H9 (cell line): Measurements from ENCODE around the gene ANKRD44. TPM values are rescaled to one million over a fixed set of nuclear protein-coding genes. Genes with fewer than 3 reads are reported as not detected.

ENCODE experiments used
- DNase-seq: peaks from one replicate; pipeline ENCODE4 v3.0.0-alpha.2; 2017
- H2AFZ ChIP-seq: one replicate; pipeline ENCODE4 v1.6.1; 2013; ENCODE audit warnings: mild to moderate bottlenecking, low read length, control low read depth, moderate library complexity
- H2AK5ac ChIP-seq: 2 replicates; pipeline ENCODE4 v1.6.1; 2013; ENCODE audit warnings: low read length, control low read depth, mixed read lengths; ENCODE audit not compliant: insufficient read length
- H2BK120ac ChIP-seq: one replicate; pipeline ENCODE4 v1.6.1; 2013; ENCODE audit warnings: low read depth, mild to moderate bottlenecking, low read length, control low read depth, inconsistent platforms; ENCODE audit not compliant: poor library complexity, severe bottlenecking
- H2BK12ac ChIP-seq: 2 replicates; pipeline ENCODE4 v1.6.1; 2013; ENCODE audit warnings: low read length, control low read depth, mixed read lengths, low read depth; ENCODE audit not compliant: insufficient read length
- H2BK15ac ChIP-seq: 2 replicates; pipeline ENCODE4 v1.6.1; 2013; ENCODE audit warnings: low read depth, low read length, control low read depth
- H2BK20ac ChIP-seq: one replicate; pipeline ENCODE4 v1.6.1; 2013; ENCODE audit warnings: low read depth, mild to moderate bottlenecking, low read length, control low read depth, inconsistent platforms; ENCODE audit not compliant: poor library complexity, severe bottlenecking
- H2BK5ac ChIP-seq: 2 replicates; pipeline ENCODE4 v1.6.1; 2013; ENCODE audit warnings: low read length, control low read depth, mixed read lengths; ENCODE audit not compliant: insufficient read length
- H3K14ac ChIP-seq: 2 replicates; pipeline ENCODE4 v1.6.1; 2013; ENCODE audit warnings: low read length, control low read depth; ENCODE audit not compliant: insufficient read depth
- H3K18ac ChIP-seq: 2 replicates; pipeline ENCODE4 v1.6.1; 2013; ENCODE audit warnings: low read depth, mild to moderate bottlenecking, mixed read lengths, low read length, control low read depth; ENCODE audit not compliant: insufficient read length
- H3K23ac ChIP-seq: 2 replicates; pipeline ENCODE4 v1.6.1; 2013; ENCODE audit warnings: low read length, control low read depth, mixed read lengths, low read depth; ENCODE audit not compliant: insufficient read length
- H3K23me2 ChIP-seq: 2 replicates; pipeline ENCODE4 v1.6.1; 2013; ENCODE audit warnings: low read depth, mild to moderate bottlenecking, mixed read lengths, low read length, control low read depth; ENCODE audit not compliant: insufficient read length, poor library complexity, severe bottlenecking
- H3K27ac ChIP-seq: 2 replicates; pipeline ENCODE4 v1.5.1; 2013; ENCODE audit warnings: low read length, control low read depth, mixed read lengths, low read depth; ENCODE audit not compliant: insufficient read length
- H3K27me3 ChIP-seq: 2 replicates; pipeline ENCODE4 v1.6.1; 2013; ENCODE audit warnings: low read length, control low read depth, inconsistent platforms; ENCODE audit not compliant: insufficient read depth
- H3K4ac ChIP-seq: 2 replicates; pipeline ENCODE4 v1.6.1; 2013; ENCODE audit warnings: low read depth, mild to moderate bottlenecking, control low read depth, inconsistent platforms, low read length, moderate library complexity
- H3K4me1 ChIP-seq: 2 replicates; pipeline ENCODE4 v1.6.1; 2013; ENCODE audit warnings: low read length, control low read depth, inconsistent platforms; ENCODE audit not compliant: insufficient read depth
- H3K4me2 ChIP-seq: 2 replicates; pipeline ENCODE4 v1.6.1; 2013; ENCODE audit warnings: low read length, control low read depth, mixed read lengths; ENCODE audit not compliant: insufficient read length, insufficient read depth
- H3K56ac ChIP-seq: 2 replicates; pipeline ENCODE4 v1.6.1; 2013; ENCODE audit warnings: low read depth, mild to moderate bottlenecking, mixed read lengths, low read length, control low read depth; ENCODE audit not compliant: insufficient read length
- H3K79me1 ChIP-seq: 2 replicates; pipeline ENCODE4 v1.6.1; 2013; ENCODE audit warnings: low read depth, mild to moderate bottlenecking, moderate library complexity, low read length, control low read depth, inconsistent platforms; ENCODE audit not compliant: insufficient read depth, poor library complexity, severe bottlenecking
- H3K79me2 ChIP-seq: 2 replicates; pipeline ENCODE4 v1.6.1; 2013; ENCODE audit warnings: low read length, control low read depth, inconsistent platforms; ENCODE audit not compliant: insufficient read depth
- H3K9ac ChIP-seq: 2 replicates; pipeline ENCODE4 v1.6.1; 2013; ENCODE audit warnings: low read length, control low read depth, mixed read lengths; ENCODE audit not compliant: insufficient read length; ENCODE audit errors: extremely low read depth
- H3K9me3 ChIP-seq: one replicate; pipeline ENCODE4 v1.6.1; 2013; ENCODE audit warnings: low read depth, low read length, inconsistent platforms; ENCODE audit not compliant: control insufficient read depth
- H3T11ph ChIP-seq: one replicate; pipeline ENCODE4 v1.6.1; 2013; ENCODE audit warnings: mild to moderate bottlenecking, low read length, control low read depth, inconsistent platforms
- H4K20me1 ChIP-seq: one replicate; pipeline ENCODE4 v1.6.1; 2013; ENCODE audit not compliant: control insufficient read depth, insufficient read length, insufficient read depth
- H4K5ac ChIP-seq: 2 replicates; pipeline ENCODE4 v1.6.1; 2013; ENCODE audit warnings: low read depth, mild to moderate bottlenecking, mixed read lengths, low read length, control low read depth; ENCODE audit not compliant: insufficient read length
- H4K8ac ChIP-seq: replicated peaks from 2 replicates; pipeline ENCODE4 v1.6.1; 2013; ENCODE audit warnings: low read length, control low read depth, mixed read lengths, low read depth; ENCODE audit not compliant: insufficient read length
- H4K91ac ChIP-seq: 2 replicates; pipeline ENCODE4 v1.6.1; 2013; ENCODE audit warnings: low read depth, mild to moderate bottlenecking, moderate library complexity, mixed read lengths, low read length, control low read depth; ENCODE audit not compliant: insufficient read length
- H3K27ac Mint-ChIP-seq, 3 experiments: 2 replicates in 2 of 3; 3 replicates in 1 of 3; pipeline ENCODE4 v1.8.0; 2020 to 2021; ENCODE audit warnings: mixed read lengths in 3 of 3, mild to moderate bottlenecking in 1 of 3, moderate library complexity in 1 of 3
- H3K27me3 Mint-ChIP-seq: 2 replicates; pipeline ENCODE4 v1.8.0; 2021; ENCODE audit warnings: low read depth, mild to moderate bottlenecking, moderate library complexity, mixed read lengths
- H3K36me3 Mint-ChIP-seq, 3 experiments: 2 replicates in 2 of 3; 3 replicates in 1 of 3; pipeline ENCODE4 v1.8.0; 2020 to 2021; ENCODE audit warnings: low read depth in 3 of 3, mixed read lengths in 3 of 3; ENCODE audit not compliant: insufficient read depth in 1 of 3
- H3K4me1 Mint-ChIP-seq, 2 experiments: 2 replicates each; pipeline ENCODE4 v1.8.0; 2020; ENCODE audit warnings: mixed read lengths in 2 of 2
- H3K4me3 Mint-ChIP-seq, 2 experiments: 2 replicates in 1 of 2; 3 replicates in 1 of 2; pipeline ENCODE4 v1.8.0; 2020 to 2021; ENCODE audit warnings: mild to moderate bottlenecking in 2 of 2, mixed read lengths in 2 of 2, moderate library complexity in 1 of 2
- H3K9me3 Mint-ChIP-seq, 2 experiments: 2 replicates in 1 of 2; 3 replicates in 1 of 2; pipeline ENCODE4 v1.8.0; 2020; ENCODE audit warnings: mild to moderate bottlenecking in 2 of 2, mixed read lengths in 2 of 2, moderate library complexity in 1 of 2
- WGBS: extraction: QIAGEN DNeasy Blood & Tissue Kit; methylation state at CpG from one replicate; pipeline ENCODE4 v1.1.7; 2013; ENCODE audit warnings: missing lambda C conversion rate, low lambda C conversion rate, mixed read lengths; ENCODE audit not compliant: insufficient read length; ENCODE audit errors: extremely low coverage; 5-methylcytosine and 5-hydroxymethylcytosine counted together
- long read RNA-seq: library from polyadenylated mRNA; unstranded; transcript quantifications from one replicate; pipeline ENCODE4 v2.0.0, GENCODE V29; 2020
- total RNA-seq: library from RNA; stranded (reverse); gene quantifications from 2 replicates; pipeline ENCODE4 v1.2.1, GENCODE V29; 2021
- TF ChIP-seq, protein P1 (sequence below): fragments of 200-600 bp; sonication (generic); conservative IDR thresholded peaks from 3 replicates; pipeline ENCODE4 v1.8.0; 2021; ENCODE audit warnings: antibody characterized with exemption, mild to moderate bottlenecking

The ANKRD44 gene
- 1.8 and 1.9 TPM in 2 replicates for total RNA-seq
- long read RNA-seq, partial matches to known transcripts, result 0 of 1 reads
- long read RNA-seq, other reads (novel, unspliced or antisense), result 1 of 1 reads

DNA sequence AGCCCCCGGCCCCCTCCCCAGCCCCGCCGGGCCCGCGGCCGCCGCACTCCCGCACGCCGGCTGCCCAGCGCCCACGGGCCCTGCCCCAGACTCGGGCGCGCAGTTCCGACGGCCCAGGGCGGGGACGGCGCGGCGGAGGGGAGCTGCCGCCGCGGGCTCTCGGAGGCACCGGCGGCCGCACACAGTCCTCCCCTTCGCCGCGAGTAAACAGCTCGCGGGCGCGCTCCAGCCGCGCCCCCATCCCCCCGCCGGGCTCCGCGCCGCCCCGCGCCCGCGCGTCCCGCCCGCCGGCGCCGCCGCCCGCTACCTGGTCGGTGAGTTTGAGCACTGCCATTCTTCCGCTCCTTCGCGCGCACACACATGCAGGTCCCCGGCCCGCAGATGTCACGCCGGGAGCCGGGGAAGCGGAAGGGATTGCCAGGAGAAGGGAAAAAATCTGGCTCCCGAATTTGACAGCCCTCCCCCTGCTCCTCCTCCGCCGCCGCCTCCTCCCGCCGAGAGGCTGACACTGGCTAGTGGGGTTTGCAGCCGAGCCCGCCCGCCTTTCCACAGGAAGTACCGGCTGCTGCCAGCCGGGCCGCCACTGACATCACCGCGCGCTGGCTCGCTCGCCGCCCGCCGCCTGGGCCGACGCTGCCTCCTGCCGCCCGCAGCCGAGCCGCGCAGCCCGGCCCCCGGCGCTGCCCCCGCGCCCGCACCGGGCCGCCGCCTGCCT lies at the start of gene ANKRD44:
Gene ANKRD44 (minus strand): TSS at position 510 of the 715 bp plus-strand sequence. CDS start 176 bp downstream, at position 334.
- Histone ChIP-seq H3K4me1 (no peaks in the 10 kb centered on the region), H3K79me1 (no peaks in the 10 kb centered on the region), H2AFZ (peak within 1 kb of the TSS; percentile 60), H4K20me1 (no peaks in the 10 kb centered on the region), H3K79me2 (no peaks in the 10 kb centered on the region), H3T11ph (no peak within 1 kb of the TSS), H3K18ac (no peak within 1 kb of the TSS), H3K56ac (no peak within 1 kb of the TSS), H4K5ac (no peak within 1 kb of the TSS), H2BK12ac (no peak within 1 kb of the TSS), H2AK5ac (no peak within 1 kb of the TSS), H3K27me3 (peaks cover 8% of the 10 kb centered on the region; the same call in 1 of the 2 replicates), H3K14ac (0 out of 2 replicates have a peak within 1 kb of the TSS, but pooled peaks have one; percentile 44), H2BK120ac (no peak within 1 kb of the TSS), H4K8ac (no peak within 1 kb of the TSS), H2BK5ac (no peak within 1 kb of the TSS), H3K4ac (no peak within 1 kb of the TSS), H2BK20ac (no peak within 1 kb of the TSS), H2BK15ac (no peak within 1 kb of the TSS), H3K9ac (peak within 1 kb of the TSS; percentile 23), H3K23me2 (peaks cover 11% of the 10 kb centered on the region), H3K4me2 (peak within 1 kb of the TSS; percentile 76), H3K23ac (no peak within 1 kb of the TSS), H3K27ac (no peak within 1 kb of the TSS), H3K9me3 (no peaks in the 10 kb centered on the region), H4K91ac (no peak within 1 kb of the TSS)
- DNase-seq, result peak; percentile 83
- Mint-ChIP-seq H3K9me3 (no peaks in the 10 kb centered on the region), H3K36me3 (no peaks in the 10 kb centered on the region), H3K4me1 (peaks cover 10 to 11% of the 10 kb centered on the region in 2 experiments), H3K4me3 (peak within 1 kb of the TSS; percentile 87 to 91), H3K27me3 (peaks cover 55% of the 10 kb centered on the region), H3K27ac (no peak within 1 kb of the TSS)
- TF ChIP-seq, protein P1, sequence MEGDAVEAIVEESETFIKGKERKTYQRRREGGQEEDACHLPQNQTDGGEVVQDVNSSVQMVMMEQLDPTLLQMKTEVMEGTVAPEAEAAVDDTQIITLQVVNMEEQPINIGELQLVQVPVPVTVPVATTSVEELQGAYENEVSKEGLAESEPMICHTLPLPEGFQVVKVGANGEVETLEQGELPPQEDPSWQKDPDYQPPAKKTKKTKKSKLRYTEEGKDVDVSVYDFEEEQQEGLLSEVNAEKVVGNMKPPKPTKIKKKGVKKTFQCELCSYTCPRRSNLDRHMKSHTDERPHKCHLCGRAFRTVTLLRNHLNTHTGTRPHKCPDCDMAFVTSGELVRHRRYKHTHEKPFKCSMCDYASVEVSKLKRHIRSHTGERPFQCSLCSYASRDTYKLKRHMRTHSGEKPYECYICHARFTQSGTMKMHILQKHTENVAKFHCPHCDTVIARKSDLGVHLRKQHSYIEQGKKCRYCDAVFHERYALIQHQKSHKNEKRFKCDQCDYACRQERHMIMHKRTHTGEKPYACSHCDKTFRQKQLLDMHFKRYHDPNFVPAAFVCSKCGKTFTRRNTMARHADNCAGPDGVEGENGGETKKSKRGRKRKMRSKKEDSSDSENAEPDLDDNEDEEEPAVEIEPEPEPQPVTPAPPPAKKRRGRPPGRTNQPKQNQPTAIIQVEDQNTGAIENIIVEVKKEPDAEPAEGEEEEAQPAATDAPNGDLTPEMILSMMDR, result peak; percentile 34; the same call in 1 of the 3 replicates
- no CpG with 5 or more reads among the region's 102 CpGs for WGBS
